ENCODE results near the gene FOXO6. TPM values are rescaled to one million over a fixed set of nuclear protein-coding genes. Genes with fewer than 3 reads are reported as not detected.
A peak's percentile ranks its signal among the peaks of the same experiment; 100 is the strongest.

The FOXO6 gene
- total RNA-seq, 1 experiment from 2014 or later, result 0.59 TPM

GRCh38 chr1:41363591-41364320 lies 2.5 kb downstream of the FOXO6 start:
- BruUV-seq (replicated peaks), result no TSS peak
- DNase-seq, result no peak
- ChIA-PET CTCF (no interaction called here), POLR2A (no interaction called here)
- H3K4me1 Mint-ChIP-seq (ENCODE audit: low read depth, unreplicated experiment), result peaks cover 3% of the 10 kb centered on the region
- Histone ChIP-seq H3K4me1 (peaks cover 6% of the 10 kb centered on the region), H3K4me3 (ENCODE audit: low read depth, low read length) (no peak overlapping the region), H3K27me3 (replicated peaks; ENCODE audit: control insufficient read depth, insufficient read depth, low read length) (no peaks in the 10 kb centered on the region; the same call in 1 of the 2 replicates), H3K9me3 (no peaks in the 10 kb centered on the region), H3K36me3 (ENCODE audit: control insufficient read depth, insufficient read depth, low read length) (no peaks in the 10 kb centered on the region)
- H3K4me3 Mint-ChIP-seq (ENCODE audit: unreplicated experiment), result peak overlapping the region; percentile 14
- no peak for TF ChIP-seq CTCF (IDR thresholded peaks at IDR 0.05; ENCODE audit: insufficient read depth in 1 of 2, low read depth in 1 of 2, low read length in 1 of 2, severe bottlenecking in 1 of 2, unreplicated experiment in 1 of 2)
- no peak overlapping the region for H3K27ac Mint-ChIP-seq (ENCODE audit: unreplicated experiment)
- no peaks in the 10 kb centered on the region for H3K9me3 Mint-ChIP-seq (ENCODE audit: unreplicated experiment)
- intact Hi-C loops (cut with micrococcal nuclease; ENCODE audit: unreplicated experiment), result loop anchor here (5.0 kb wide), 1 partner anchor 54 kb away; no protein-coding TSS in a partner anchor
- H3K36me3 Mint-ChIP-seq (ENCODE audit: insufficient read depth, unreplicated experiment), result no peaks in the 10 kb centered on the region
- peaks cover 3% of the 10 kb centered on the region for H3K27me3 Mint-ChIP-seq (ENCODE audit: insufficient read depth, unreplicated experiment)

- intact Hi-C loops (cut with micrococcal nuclease; ENCODE audit: unreplicated experiment), result loop anchor here (5.0 kb wide), 1 partner anchor 53 kb away; no protein-coding TSS in a partner anchor
- Mint-ChIP-seq H3K27ac (ENCODE audit: unreplicated experiment) (no peak overlapping the region), H3K4me3 (ENCODE audit: unreplicated experiment) (no peak overlapping the region), H3K4me1 (ENCODE audit: low read depth, unreplicated experiment) (no peaks in the 10 kb centered on the region), H3K27me3 (ENCODE audit: insufficient read depth, unreplicated experiment) (peaks cover 3% of the 10 kb centered on the region), H3K9me3 (ENCODE audit: unreplicated experiment) (no peaks in the 10 kb centered on the region), H3K36me3 (ENCODE audit: insufficient read depth, unreplicated experiment) (no peaks in the 10 kb centered on the region)
- Histone ChIP-seq H3K9me3 (no peaks in the 10 kb centered on the region), H3K4me3 (ENCODE audit: low read depth, low read length) (no peak overlapping the region), H3K27me3 (replicated peaks; ENCODE audit: control insufficient read depth, insufficient read depth, low read length) (no peaks in the 10 kb centered on the region; the same call in 1 of the 2 replicates), H3K36me3 (ENCODE audit: control insufficient read depth, insufficient read depth, low read length) (no peaks in the 10 kb centered on the region), H3K4me1 (peaks cover 6% of the 10 kb centered on the region)
- ChIA-PET CTCF (no interaction called here), POLR2A (no interaction called here)
- TF ChIP-seq CTCF (IDR thresholded peaks at IDR 0.05; ENCODE audit: insufficient read depth in 1 of 2, low read depth in 1 of 2, low read length in 1 of 2, severe bottlenecking in 1 of 2, unreplicated experiment in 1 of 2), result no peak
- BruUV-seq (replicated peaks), result no TSS peak
- DNase-seq, result no peak
Observed at GRCh38 chr1:41364442-41365319, 3.4 kb downstream of the FOXO6 start.

GRCh38 chr1:41365320-41365633 lies 4.0 kb downstream of the FOXO6 start:
- TF ChIP-seq CTCF (IDR thresholded peaks at IDR 0.05; ENCODE audit: insufficient read depth in 1 of 2, low read depth in 1 of 2, low read length in 1 of 2, severe bottlenecking in 1 of 2, unreplicated experiment in 1 of 2), result no peak
- no TSS peak for BruUV-seq (replicated peaks)

More at GRCh38 chr1:41365320-41365633, 4.0 kb downstream of the FOXO6 start:
- H3K27ac Mint-ChIP-seq (ENCODE audit: unreplicated experiment), result no peak overlapping the region
- ChIA-PET CTCF (no interaction called here), POLR2A (no interaction called here)
- no peak overlapping the region for H3K4me3 ChIP-seq (ENCODE audit: low read depth, low read length)
- no peaks in the 10 kb centered on the region for H3K9me3 Mint-ChIP-seq (ENCODE audit: unreplicated experiment)
- peaks cover 4% of the 10 kb centered on the region for H3K4me1 ChIP-seq
- no peaks in the 10 kb centered on the region for H3K4me1 Mint-ChIP-seq (ENCODE audit: low read depth, unreplicated experiment)
- H3K36me3 Mint-ChIP-seq (ENCODE audit: insufficient read depth, unreplicated experiment), result no peaks in the 10 kb centered on the region
- H3K9me3 ChIP-seq, result no peaks in the 10 kb centered on the region
- H3K27me3 ChIP-seq (replicated peaks; ENCODE audit: control insufficient read depth, insufficient read depth, low read length), result no peaks in the 10 kb centered on the region; the same call in 1 of the 2 replicates
- intact Hi-C loops (cut with micrococcal nuclease; ENCODE audit: unreplicated experiment), result no loop called here
- H3K4me3 Mint-ChIP-seq (ENCODE audit: unreplicated experiment), result no peak overlapping the region
- H3K27me3 Mint-ChIP-seq (ENCODE audit: insufficient read depth, unreplicated experiment), result peaks cover 3% of the 10 kb centered on the region
- no peaks in the 10 kb centered on the region for H3K36me3 ChIP-seq (ENCODE audit: control insufficient read depth, insufficient read depth, low read length)
- DNase-seq, result no peak
